ENCODE results near the gene HDAC5.
A peak's percentile ranks its signal among the peaks of the same experiment; 100 is the strongest.

HDAC5 gene

GRCh38 chr17:44088254-44088653 lies 35.2 kb downstream of the HDAC5 start:
- Mint-ChIP-seq H3K36me3 (peaks cover 50% of the 10 kb centered on the region), H3K27me3 (no peaks in the 10 kb centered on the region), H3K4me3 (no peak overlapping the region), H3K9me3 (no peaks in the 10 kb centered on the region), H3K4me1 (peaks cover 5% of the 10 kb centered on the region), H3K27ac (no peak overlapping the region)
- ATAC-seq = no peak

- H3K9me3 Mint-ChIP-seq = no peaks in the 10 kb centered on the region
- H3K36me3 Mint-ChIP-seq = peaks cover 54% of the 10 kb centered on the region
- no peak overlapping the region for H3K4me3 Mint-ChIP-seq
- H3K27ac Mint-ChIP-seq = peak overlapping the region; percentile 49
- no peak for ATAC-seq
- peaks cover 5% of the 10 kb centered on the region for H3K4me1 Mint-ChIP-seq
- no peaks in the 10 kb centered on the region for H3K27me3 Mint-ChIP-seq
These were observed 36.1 kb downstream of the HDAC5 start for GRCh38 chr17:44087319-44087718.

DNA sequence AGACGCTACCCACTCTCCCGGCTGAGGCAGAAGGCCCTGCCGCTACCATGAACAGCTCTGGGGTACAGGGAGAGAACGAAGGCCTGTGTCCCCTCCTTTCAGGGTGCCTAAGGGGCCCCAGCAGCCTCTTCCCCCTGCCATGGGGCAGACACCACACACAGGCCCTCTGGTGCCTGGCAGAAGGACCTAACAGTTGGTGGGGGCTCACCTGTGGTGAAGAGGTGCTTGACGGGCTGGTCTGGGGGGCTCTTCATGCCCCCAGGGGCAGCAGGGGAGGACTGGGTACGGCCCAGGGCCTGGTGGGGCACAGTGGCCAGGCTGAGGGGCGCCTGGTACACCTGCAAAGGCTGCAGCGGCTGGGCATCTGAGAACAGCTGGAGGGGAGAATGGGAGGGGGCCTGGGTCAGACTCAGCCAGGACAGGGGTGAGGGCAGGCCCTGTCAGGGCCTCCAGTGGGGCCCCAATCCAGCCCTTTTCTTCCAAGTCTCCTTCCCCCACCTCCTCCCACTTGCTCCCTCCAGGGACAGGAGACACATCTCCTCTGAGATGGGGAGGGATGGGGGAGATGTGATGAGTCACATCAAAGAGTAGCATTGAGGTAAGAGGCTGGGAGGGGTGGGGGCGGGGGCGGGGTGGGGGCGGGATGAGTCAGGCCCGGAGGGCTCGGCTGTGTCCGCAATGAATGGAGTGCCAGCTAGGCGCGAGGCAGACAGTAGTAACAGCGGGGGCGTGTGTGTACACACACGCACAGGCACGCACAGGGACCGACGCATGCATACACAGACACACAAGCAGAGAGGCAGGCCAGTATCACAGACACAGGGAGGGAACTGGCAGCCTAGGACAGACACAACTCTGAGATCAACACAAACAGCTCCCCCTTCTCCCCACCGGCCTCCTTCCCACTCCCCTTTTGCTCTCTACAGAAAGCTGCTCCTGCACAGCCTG lies 36.8 kb downstream of the HDAC5 start:
- no peaks in the 10 kb centered on the region for H3K27me3 Mint-ChIP-seq
- peak overlapping the region; percentile 49 for H3K27ac Mint-ChIP-seq
- H3K9me3 Mint-ChIP-seq = no peaks in the 10 kb centered on the region
- H3K4me3 Mint-ChIP-seq = no peak overlapping the region
- peak; percentile 34 for ATAC-seq
- peaks cover 5% of the 10 kb centered on the region for H3K4me1 Mint-ChIP-seq
- H3K36me3 Mint-ChIP-seq = peaks cover 52% of the 10 kb centered on the region

DNA sequence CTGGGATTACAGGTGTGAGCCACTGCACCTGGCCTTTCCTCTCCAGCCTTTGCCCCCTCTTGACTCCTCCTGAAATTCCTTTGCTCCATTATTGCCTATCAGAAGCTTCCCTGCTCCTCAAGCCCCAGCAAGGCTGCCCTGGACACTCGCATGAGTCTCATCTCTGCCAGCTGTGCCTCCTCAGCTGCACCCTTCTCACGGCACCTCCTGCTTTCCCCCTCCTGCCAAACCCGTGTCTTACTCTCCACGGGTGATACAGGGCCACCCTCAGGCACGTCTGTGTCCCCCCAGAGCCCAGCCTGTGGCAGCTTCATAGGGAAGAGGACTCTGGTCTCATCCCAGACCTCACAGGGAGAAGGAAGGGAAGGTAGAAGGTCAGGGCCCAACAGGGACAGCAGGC lies 37.5 kb downstream of the HDAC5 start:
- no peak for ATAC-seq
- Mint-ChIP-seq H3K36me3 (peaks cover 45% of the 10 kb centered on the region), H3K27me3 (no peaks in the 10 kb centered on the region), H3K4me1 (peaks cover 5% of the 10 kb centered on the region), H3K4me3 (no peak overlapping the region), H3K27ac (no peak overlapping the region), H3K9me3 (no peaks in the 10 kb centered on the region)

DNA sequence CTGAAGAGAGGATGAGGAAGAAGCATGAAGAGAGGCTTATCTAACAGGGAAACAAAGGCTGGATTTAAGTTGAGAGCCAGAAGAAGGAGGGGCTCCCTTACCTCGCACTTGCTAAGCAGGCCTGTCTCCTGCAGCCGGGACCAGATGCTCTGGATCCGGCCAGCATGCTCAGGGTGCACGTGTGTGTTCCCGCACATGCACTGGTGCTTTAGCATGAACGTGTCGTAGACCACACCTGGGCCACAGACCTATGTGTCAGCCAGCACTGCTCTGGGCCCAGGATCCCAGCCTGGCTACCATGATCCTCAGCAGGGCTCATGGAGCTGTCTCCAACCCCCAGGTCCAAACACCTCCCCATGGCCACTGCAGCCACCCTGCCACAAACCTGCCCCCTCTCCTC lies 38.5 kb downstream of the HDAC5 start:
- Mint-ChIP-seq H3K27me3 (no peaks in the 10 kb centered on the region), H3K36me3 (peaks cover 54% of the 10 kb centered on the region), H3K9me3 (no peaks in the 10 kb centered on the region), H3K4me3 (no peak overlapping the region), H3K4me1 (peaks cover 13% of the 10 kb centered on the region), H3K27ac (no peak overlapping the region)
- ATAC-seq = no peak

- Mint-ChIP-seq H3K36me3 (peaks cover 57% of the 10 kb centered on the region), H3K27ac (no peak overlapping the region), H3K4me1 (peaks cover 17% of the 10 kb centered on the region), H3K27me3 (no peaks in the 10 kb centered on the region), H3K9me3 (no peaks in the 10 kb centered on the region), H3K4me3 (no peak overlapping the region)
- peak; percentile 44 for ATAC-seq
These were observed 39.3 kb downstream of the HDAC5 start for GRCh38 chr17:44084131-44084538.

GRCh38 chr17:44083250-44083849 lies 40.1 kb downstream of the HDAC5 start:
- no peaks in the 10 kb centered on the region for H3K27me3 Mint-ChIP-seq
- peaks cover 55% of the 10 kb centered on the region for H3K36me3 Mint-ChIP-seq
- no peaks in the 10 kb centered on the region for H3K9me3 Mint-ChIP-seq
- no peak overlapping the region for H3K27ac Mint-ChIP-seq
- no peak for ATAC-seq
- H3K4me1 Mint-ChIP-seq = peaks cover 17% of the 10 kb centered on the region
- no peak overlapping the region for H3K4me3 Mint-ChIP-seq

DNA sequence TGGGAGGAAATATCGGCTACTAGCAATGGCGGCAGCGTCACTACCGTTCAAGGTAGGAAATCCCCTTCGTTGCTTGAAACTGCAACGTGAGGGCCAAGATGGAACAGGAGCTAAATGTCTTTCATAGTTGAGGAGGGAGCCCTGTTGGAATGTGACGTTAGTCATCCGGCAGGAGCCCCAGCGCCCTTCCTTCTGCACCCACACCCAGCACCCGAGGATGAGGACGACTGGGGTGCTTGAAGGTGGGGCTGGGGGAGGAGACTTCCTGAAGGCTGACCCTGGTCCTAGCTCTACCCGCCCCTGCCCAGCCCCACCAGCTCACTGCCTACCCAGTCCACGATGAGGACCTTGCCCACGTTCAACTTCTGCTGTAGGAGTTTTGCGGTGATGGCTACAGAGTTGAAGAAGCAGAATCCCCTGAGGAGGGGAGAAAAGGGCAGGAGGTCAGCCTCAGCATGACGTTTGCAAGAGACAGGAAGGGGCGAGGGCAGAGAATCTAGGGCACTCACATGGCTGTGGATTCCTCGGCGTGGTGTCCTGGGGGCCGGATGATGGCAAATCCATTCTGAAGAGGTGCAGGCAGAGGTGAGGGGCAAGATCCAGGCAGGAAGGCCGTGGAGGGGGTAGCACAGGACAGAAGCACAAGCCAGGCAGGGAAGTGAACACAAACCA lies 41.0 kb downstream of the HDAC5 start:
- no peaks in the 10 kb centered on the region for H3K9me3 Mint-ChIP-seq
- no peak overlapping the region for H3K27ac Mint-ChIP-seq
- no peaks in the 10 kb centered on the region for H3K27me3 Mint-ChIP-seq
- no peak overlapping the region for H3K4me3 Mint-ChIP-seq
- H3K36me3 Mint-ChIP-seq = peaks cover 54% of the 10 kb centered on the region
- no peak for ATAC-seq
- peaks cover 15% of the 10 kb centered on the region for H3K4me1 Mint-ChIP-seq

DNA sequence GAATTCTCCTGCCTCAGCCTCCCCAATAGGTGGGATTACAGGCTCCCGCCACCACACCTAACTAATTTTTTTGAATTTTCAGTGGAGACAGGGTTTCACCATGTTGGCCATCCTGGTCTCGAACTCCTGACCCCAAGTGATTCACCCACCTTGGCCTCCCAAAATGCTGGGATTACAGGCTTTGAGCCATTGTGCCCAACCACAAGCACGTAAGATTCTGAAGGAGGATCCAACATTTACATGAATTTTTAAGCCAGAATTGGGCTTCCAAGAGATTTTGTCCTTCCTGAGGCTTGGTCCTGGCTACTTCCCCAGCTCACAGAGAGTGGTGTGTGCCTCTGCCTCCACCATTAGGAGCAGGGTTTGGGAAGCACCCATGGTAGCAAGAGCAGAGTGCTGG lies 41.8 kb downstream of the HDAC5 start:
- H3K9me3 Mint-ChIP-seq = no peaks in the 10 kb centered on the region
- ATAC-seq = no peak
- H3K36me3 Mint-ChIP-seq = peaks cover 56% of the 10 kb centered on the region
- no peaks in the 10 kb centered on the region for H3K27me3 Mint-ChIP-seq
- peaks cover 12% of the 10 kb centered on the region for H3K4me1 Mint-ChIP-seq
- no peak overlapping the region for H3K27ac Mint-ChIP-seq
- H3K4me3 Mint-ChIP-seq = no peak overlapping the region

- Mint-ChIP-seq H3K27ac (peak overlapping the region; percentile 10), H3K36me3 (peaks cover 65% of the 10 kb centered on the region), H3K27me3 (no peaks in the 10 kb centered on the region), H3K4me1 (peaks cover 21% of the 10 kb centered on the region), H3K9me3 (no peaks in the 10 kb centered on the region), H3K4me3 (no peak overlapping the region)
- ATAC-seq = no peak
These were observed 43.3 kb downstream of the HDAC5 start for GRCh38 chr17:44079877-44080821.

DNA sequence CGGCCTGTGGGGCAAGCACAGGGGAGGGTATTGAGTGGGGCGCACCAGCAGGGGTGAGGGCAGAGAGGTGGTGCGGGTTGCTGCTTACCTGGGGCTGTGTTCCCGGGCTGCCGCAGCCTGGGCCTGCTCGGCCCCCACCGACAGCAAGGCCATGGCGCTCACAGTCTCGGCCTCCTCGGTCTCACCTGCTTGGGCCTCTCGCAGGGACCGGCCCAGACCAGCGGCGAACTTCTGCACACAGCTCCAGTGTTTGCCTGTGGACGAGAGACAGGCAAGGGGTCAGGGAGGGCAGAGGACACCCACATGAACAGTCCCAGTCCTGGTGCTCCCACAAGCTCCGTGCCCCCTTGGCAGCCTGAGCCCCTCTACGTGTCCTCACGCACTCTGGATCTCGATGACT lies 45.0 kb downstream of the HDAC5 start:
- Mint-ChIP-seq H3K27ac (no peak overlapping the region), H3K27me3 (no peaks in the 10 kb centered on the region), H3K9me3 (no peaks in the 10 kb centered on the region), H3K36me3 (peaks cover 63% of the 10 kb centered on the region), H3K4me1 (peaks cover 21% of the 10 kb centered on the region), H3K4me3 (no peak overlapping the region)
- ATAC-seq = no peak

GRCh38 chr17:44077595-44077909 lies 45.9 kb downstream of the HDAC5 start:
- Mint-ChIP-seq H3K27ac (no peak overlapping the region), H3K27me3 (no peaks in the 10 kb centered on the region), H3K4me1 (peaks cover 28% of the 10 kb centered on the region), H3K9me3 (no peaks in the 10 kb centered on the region), H3K36me3 (peaks cover 57% of the 10 kb centered on the region), H3K4me3 (no peak overlapping the region)
- no peak for ATAC-seq

- peaks cover 51% of the 10 kb centered on the region for H3K36me3 Mint-ChIP-seq
- H3K4me3 Mint-ChIP-seq = no peak overlapping the region
- ATAC-seq = no peak
- no peaks in the 10 kb centered on the region for H3K9me3 Mint-ChIP-seq
- no peaks in the 10 kb centered on the region for H3K27me3 Mint-ChIP-seq
- H3K27ac Mint-ChIP-seq = no peak overlapping the region
- peaks cover 33% of the 10 kb centered on the region for H3K4me1 Mint-ChIP-seq
These were observed 46.5 kb downstream of the HDAC5 start for GRCh38 chr17:44076716-44077594.

Data from stimulated activated memory B cell treated with anti-CD40 and anti-IgM and Interleukin-4, amounts not matched to agents 10 μg/mL and 1 μg/mL and 100 μg/mL, for 72 hours (primary cell).